ENCODE results near the gene ICA1L.

ICA1L gene

GRCh38 chr2:202736826-202737225, 134.7 kb downstream of the ICA1L start:
- no peak for DNase-seq (ENCODE audit: low spot score)

GRCh38 chr2:202726070-202726469, 145.5 kb downstream of the ICA1L start:
- no peak for DNase-seq (ENCODE audit: low spot score)

GRCh38 chr2:202723746-202724145, 147.8 kb downstream of the ICA1L start:
- DNase-seq (ENCODE audit: low spot score), result no peak
